Small intestine (tissue), 7 donors: ENCODE results near the gene MAPK8IP3. TPM values are rescaled to one million over a fixed set of nuclear protein-coding genes. Genes with fewer than 3 reads are reported as not detected.
"Not testable (repeated sequence)": the region's sequence is repeated elsewhere in the genome, so short reads cannot be mapped to it uniquely, and the experiment has no call there.

Experiments
- DNase-seq, 2 donors: peaks; one replicate each; pipeline versions ENCODE4 v3.0.0 to v3.0.0-alpha.2; 2013
- FAIRE-seq: peaks from 2 replicates; lab custom pipeline; 2012; peaks lifted over from hg19 to GRCh38; lab: Jason Lieb, UNC
- H3K27ac ChIP-seq, 3 donors: one replicate each; pipeline ENCODE4 v1.5.1; 2013; ENCODE audit warnings: low read length in 2 of 3, mild to moderate bottlenecking in 2 of 3, control low read depth in 1 of 3, inconsistent platforms in 1 of 3, low read depth in 1 of 3, moderate library complexity in 1 of 3
- H3K27me3 ChIP-seq, 3 donors: one replicate each; pipeline ENCODE4 v1.6.1; 2013; ENCODE audit warnings: low read length in 3 of 3, inconsistent platforms in 1 of 3; ENCODE audit not compliant: control insufficient read depth in 3 of 3, insufficient read depth in 3 of 3
- H3K36me3 ChIP-seq, 3 donors: one replicate each; pipeline ENCODE4 v1.6.1; 2013; ENCODE audit warnings: low read length in 3 of 3, inconsistent platforms in 1 of 3, low read depth in 1 of 3, mild to moderate bottlenecking in 1 of 3, moderate library complexity in 1 of 3; ENCODE audit not compliant: control insufficient read depth in 3 of 3, insufficient read depth in 2 of 3
- H3K4me1 ChIP-seq, 3 donors: one replicate each; pipeline ENCODE4 v1.6.1; 2013; ENCODE audit warnings: low read length in 2 of 3, inconsistent platforms in 1 of 3, low read depth in 1 of 3, mild to moderate bottlenecking in 1 of 3, moderate library complexity in 1 of 3; ENCODE audit not compliant: control insufficient read depth in 3 of 3, insufficient read depth in 2 of 3
- H3K4me3 ChIP-seq, 3 donors: one replicate each; pipeline ENCODE4 v1.5.1; 2013; ENCODE audit warnings: low read length in 3 of 3, control low read depth in 1 of 3, inconsistent platforms in 1 of 3, low read depth in 1 of 3, mild to moderate bottlenecking in 1 of 3, moderate library complexity in 1 of 3
- H3K9me3 ChIP-seq, 2 donors: one replicate each; pipeline ENCODE4 v1.6.1; 2013; ENCODE audit warnings: low read depth in 1 of 2, low read length in 1 of 2; ENCODE audit not compliant: control insufficient read depth in 2 of 2, insufficient read depth in 1 of 2
- WGBS, 3 donors: extraction: QIAGEN DNeasy Blood & Tissue Kit; methylation state at CpG; one replicate each; pipeline ENCODE4 v1.1.7; 2013; 5-methylcytosine and 5-hydroxymethylcytosine counted together
- polyA plus RNA-seq, 4 donors: library from polyadenylated mRNA; stranded (reverse) in 3 of 4; unstranded in 1 of 4; fragments of 200-250 nt in 3 of 4; fragments of 120-200 nt in 1 of 4; gene quantifications; one replicate each; pipeline versions ENCODE4 v1.2.1 to v1.2.3, GENCODE V29; 2013
- donor health status: healthy with polysubstance abuse.
- donor health status: control.
- donor health status: control.
- donor health status: Bipolar disorder and iron deficiency.
- donor health status: healthy.

The MAPK8IP3 gene
- polyA plus RNA-seq, 4 donors: 26.2 to 60.1 (median 39.6) TPM

- H3K4me1 ChIP-seq: peaks cover 0 to 22% (median 0%) of the 10 kb centered on the region in 3 donors
- H3K36me3 ChIP-seq: peaks cover 0 to 54% (median 4%) of the 10 kb centered on the region in 3 donors
- no peak overlapping the region for H3K4me3 ChIP-seq
- no peak for FAIRE-seq
- WGBS, 3 donors: 88 to 92% (median 91%) methylated on average over 57 to 59 of the region's 59 CpGs
- H3K9me3 ChIP-seq: peaks cover 0 to under 1% of the 10 kb centered on the region in 2 donors
- no peak for DNase-seq
- no peaks in the 10 kb centered on the region for H3K27me3 ChIP-seq
- no peak overlapping the region for H3K27ac ChIP-seq
Measured at GRCh38 chr16:1791943-1792812, 86.2 kb downstream of the MAPK8IP3 start.

GRCh38 chr16:1792836-1793577 lies 87.0 kb downstream of the MAPK8IP3 start:
- 81 to 88% (median 87%) methylated on average over 25 to 33 of the region's 33 CpGs for WGBS, 3 donors
- H3K36me3 ChIP-seq: peaks cover 0 to 45% (median 4%) of the 10 kb centered on the region in 3 donors
- H3K27me3 ChIP-seq: no peaks in the 10 kb centered on the region
- FAIRE-seq (no peak), DNase-seq (no peak)
- peaks cover 0 to 8% of the 10 kb centered on the region in 2 donors for H3K9me3 ChIP-seq
- H3K27ac ChIP-seq: no peak overlapping the region
- H3K4me3 ChIP-seq: peak overlapping the region in 1 of 3 donors; percentile 29
- peaks cover 0 to 22% (median 0%) of the 10 kb centered on the region in 3 donors for H3K4me1 ChIP-seq

GRCh38 chr16:1793578-1794220 lies 87.7 kb downstream of the MAPK8IP3 start, which contains the start of gene IGFALS:
IGFALS (minus strand) TSS chr16:1793705; CDS start chr16:1793652, 53 bp downstream.
- DNase-seq (peak in 1 of 2 donors; percentile 48), FAIRE-seq (no peak)
- Histone ChIP-seq H3K4me3 (peak within 1 kb of the TSS in 1 of 3 donors; percentile 29), H3K36me3 (peaks cover 0 to 38% (median 4%) of the 10 kb centered on the region in 3 donors), H3K27ac (peak within 1 kb of the TSS in 1 of 3 donors; percentile 33), H3K4me1 (peaks cover 0 to 22% (median 0%) of the 10 kb centered on the region in 3 donors), H3K27me3 (no peaks in the 10 kb centered on the region), H3K9me3 (peaks cover 0 to 15% of the 10 kb centered on the region in 2 donors)
- WGBS, 3 donors: 23 to 55% (median 39%) methylated on average over 21 to 28 of the region's 28 CpGs

- peak overlapping the region in 1 of 3 donors; percentile 33 for H3K27ac ChIP-seq
- H3K27me3 ChIP-seq: no peaks in the 10 kb centered on the region
- WGBS, 3 donors: 18 to 52% (median 33%) methylated on average over 15 to 18 of the region's 18 CpGs
- H3K9me3 ChIP-seq: peaks cover 0 to 21% of the 10 kb centered on the region in 2 donors
- no peak for FAIRE-seq
- H3K36me3 ChIP-seq: peaks cover 0 to 32% (median 4%) of the 10 kb centered on the region in 3 donors
- DNase-seq: peak in 1 of 2 donors; percentile 57
- peaks cover 0 to 22% (median 0%) of the 10 kb centered on the region in 3 donors for H3K4me1 ChIP-seq
- H3K4me3 ChIP-seq: peak overlapping the region in 1 of 3 donors; percentile 29
Measured at GRCh38 chr16:1794221-1794871, 88.4 kb downstream of the MAPK8IP3 start.

- DNase-seq (peak in 1 of 2 donors; percentile 40), FAIRE-seq (no peak)
- H3K4me3 ChIP-seq: peak overlapping the region in 1 of 3 donors; percentile 29
- peaks cover 0 to 22% (median 0%) of the 10 kb centered on the region in 3 donors for H3K4me1 ChIP-seq
- peaks cover 0 to 25% (median 4%) of the 10 kb centered on the region in 3 donors for H3K36me3 ChIP-seq
- peaks cover 0 to 27% of the 10 kb centered on the region in 2 donors for H3K9me3 ChIP-seq
- 63 to 79% (median 66%) methylated on average over 21 to 32 of the region's 32 CpGs for WGBS, 3 donors
- no peaks in the 10 kb centered on the region for H3K27me3 ChIP-seq
- peak overlapping the region in 1 of 3 donors; percentile 48 for H3K27ac ChIP-seq
Measured at GRCh38 chr16:1794908-1795666, 89.1 kb downstream of the MAPK8IP3 start.

- 62 to 87% (median 74%) methylated on average over 5 of the region's 5 CpGs for WGBS, 3 donors
- not testable (repeated sequence) for FAIRE-seq
Measured at GRCh38 chr16:1799263-1799662, 93.3 kb downstream of the MAPK8IP3 start.

GRCh38 chr16:1800701-1801100 lies 94.7 kb downstream of the MAPK8IP3 start:
- 81 to 84% (median 82%) methylated on average over 10 of the region's 10 CpGs for WGBS, 3 donors
- FAIRE-seq: no peak
- peaks cover 0 to 11% (median 0%) of the 10 kb centered on the region in 3 donors for H3K36me3 ChIP-seq
- H3K4me1 ChIP-seq: no peaks in the 10 kb centered on the region
- DNase-seq: no peak
- no peak overlapping the region for H3K27ac ChIP-seq
- peaks cover 0 to 27% of the 10 kb centered on the region in 2 donors for H3K9me3 ChIP-seq
- no peak overlapping the region for H3K4me3 ChIP-seq
- no peaks in the 10 kb centered on the region for H3K27me3 ChIP-seq

More at GRCh38 chr16:1799263-1799662, 93.3 kb downstream of the MAPK8IP3 start:
- H3K4me3 ChIP-seq, DNase-seq, H3K27ac ChIP-seq, H3K36me3 ChIP-seq, H3K27me3 ChIP-seq: not testable (repeated sequence)
- H3K9me3 ChIP-seq: peaks cover 0 to 27% of the 10 kb centered on the region in 2 donors
- H3K4me1 ChIP-seq: peaks cover 0 to 13% (median 0%) of the 10 kb centered on the region in 3 donors
